Measurements from ENCODE around the gene MT3. TPM values are rescaled to one million over a fixed set of nuclear protein-coding genes. Genes with fewer than 3 reads are reported as not detected.

The MT3 gene
- 1 to 10 TPM in 1 of 4 donors, not detected in 3; 1.2 TPM for total RNA-seq

DNA sequence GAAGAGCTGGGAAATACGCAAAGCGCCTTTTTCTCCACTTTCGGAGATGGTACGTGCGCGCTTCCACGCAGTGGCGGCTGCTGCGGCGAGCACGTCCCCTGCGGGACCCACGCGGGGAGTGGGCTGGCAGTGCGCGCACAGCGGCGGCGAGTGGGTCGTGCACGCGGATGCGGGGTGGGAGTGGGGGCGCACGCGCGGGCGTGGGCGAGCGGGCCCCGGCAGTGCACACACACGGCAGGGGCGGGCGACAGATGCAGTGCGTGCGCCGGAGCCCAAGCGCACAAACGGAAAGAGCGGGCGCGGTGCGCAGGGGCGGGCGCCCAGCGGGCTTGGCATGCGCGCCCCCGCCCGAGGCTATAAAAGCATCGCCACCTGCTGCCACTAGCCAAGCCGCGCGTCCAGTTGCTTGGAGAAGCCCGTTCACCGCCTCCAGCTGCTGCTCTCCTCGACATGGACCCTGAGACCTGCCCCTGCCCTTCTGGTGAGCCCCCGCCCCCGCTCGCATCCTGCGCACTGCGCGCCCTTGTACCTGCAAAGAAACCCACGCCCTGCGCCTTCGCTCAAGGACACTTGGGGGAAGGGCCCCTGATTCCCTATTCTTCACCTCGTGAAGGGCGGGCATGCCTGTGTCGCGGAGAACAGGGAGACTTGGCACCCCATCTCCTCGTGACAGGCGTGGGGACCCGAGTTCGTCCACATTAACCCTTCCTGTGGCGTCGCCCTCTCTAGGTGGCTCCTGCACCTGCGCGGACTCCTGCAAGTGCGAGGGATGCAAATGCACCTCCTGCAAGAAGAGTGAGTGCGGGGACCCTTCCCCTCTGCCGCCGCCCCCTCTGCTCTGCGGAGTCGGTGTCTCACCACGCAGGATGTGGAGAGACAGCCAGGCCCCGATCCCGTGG is at the start of gene MT3:
MT3 (plus strand) TSS at position 388 of the 899 bp plus-strand sequence; CDS start at position 451, 63 bp downstream.
- 2 to 5% methylated on average over 63 to 73 of the region's 87 CpGs for WGBS, 2 donors
- TF ChIP-seq, protein P1, sequence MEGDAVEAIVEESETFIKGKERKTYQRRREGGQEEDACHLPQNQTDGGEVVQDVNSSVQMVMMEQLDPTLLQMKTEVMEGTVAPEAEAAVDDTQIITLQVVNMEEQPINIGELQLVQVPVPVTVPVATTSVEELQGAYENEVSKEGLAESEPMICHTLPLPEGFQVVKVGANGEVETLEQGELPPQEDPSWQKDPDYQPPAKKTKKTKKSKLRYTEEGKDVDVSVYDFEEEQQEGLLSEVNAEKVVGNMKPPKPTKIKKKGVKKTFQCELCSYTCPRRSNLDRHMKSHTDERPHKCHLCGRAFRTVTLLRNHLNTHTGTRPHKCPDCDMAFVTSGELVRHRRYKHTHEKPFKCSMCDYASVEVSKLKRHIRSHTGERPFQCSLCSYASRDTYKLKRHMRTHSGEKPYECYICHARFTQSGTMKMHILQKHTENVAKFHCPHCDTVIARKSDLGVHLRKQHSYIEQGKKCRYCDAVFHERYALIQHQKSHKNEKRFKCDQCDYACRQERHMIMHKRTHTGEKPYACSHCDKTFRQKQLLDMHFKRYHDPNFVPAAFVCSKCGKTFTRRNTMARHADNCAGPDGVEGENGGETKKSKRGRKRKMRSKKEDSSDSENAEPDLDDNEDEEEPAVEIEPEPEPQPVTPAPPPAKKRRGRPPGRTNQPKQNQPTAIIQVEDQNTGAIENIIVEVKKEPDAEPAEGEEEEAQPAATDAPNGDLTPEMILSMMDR (IDR thresholded peaks at IDR 0.05) = no peak
- TF ChIP-seq POLR2A (IDR thresholded peaks at IDR 0.05) = no peak
- peak in 1 of 2 donors; percentile 78 for DNase-seq (ENCODE audit: low spot score in 2 of 2)
- no peak within 1 kb of the TSS for H3K4me3 ChIP-seq (ENCODE audit: low read depth, poor library complexity, severe bottlenecking)
- intact Hi-C loops (cut with DNase I; ENCODE audit: low total_unique reads) = loop anchor here (10.0 kb wide), 1 partner anchor 115 kb away; no protein-coding TSS in a partner anchor

DNA sequence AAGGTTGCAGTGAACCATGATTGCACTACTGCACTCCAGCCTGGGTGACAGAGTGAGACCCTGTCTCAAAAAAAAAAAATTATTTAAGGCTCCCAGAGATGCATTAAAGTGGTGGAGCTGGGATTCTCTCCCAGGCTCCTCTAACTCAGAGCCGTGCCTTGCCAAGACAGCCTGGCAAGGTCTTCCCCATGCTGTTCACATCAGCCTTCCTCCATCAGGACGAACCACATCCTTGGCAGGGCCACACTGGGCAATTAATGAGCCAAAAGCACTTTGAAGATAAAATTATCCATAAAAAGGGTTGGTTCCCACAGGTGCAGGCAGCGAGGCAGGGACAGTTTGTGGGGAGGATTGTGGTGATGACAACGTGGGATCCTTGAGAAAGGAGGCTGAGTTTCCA is 49.7 kb upstream of the MT3 start:
- intact Hi-C loops (cut with DNase I; ENCODE audit: low total_unique reads) = no loop called here
- TF ChIP-seq, protein P1 (IDR thresholded peaks at IDR 0.05) = no peak
- TF ChIP-seq POLR2A (IDR thresholded peaks at IDR 0.05) = no peak
- H3K4me3 ChIP-seq (ENCODE audit: low read depth, poor library complexity, severe bottlenecking) = no peak overlapping the region
- 16 to 27% methylated on average over 4 of the region's 4 CpGs for WGBS, 2 donors
- DNase-seq (ENCODE audit: low spot score in 2 of 2) = no peak

DNA sequence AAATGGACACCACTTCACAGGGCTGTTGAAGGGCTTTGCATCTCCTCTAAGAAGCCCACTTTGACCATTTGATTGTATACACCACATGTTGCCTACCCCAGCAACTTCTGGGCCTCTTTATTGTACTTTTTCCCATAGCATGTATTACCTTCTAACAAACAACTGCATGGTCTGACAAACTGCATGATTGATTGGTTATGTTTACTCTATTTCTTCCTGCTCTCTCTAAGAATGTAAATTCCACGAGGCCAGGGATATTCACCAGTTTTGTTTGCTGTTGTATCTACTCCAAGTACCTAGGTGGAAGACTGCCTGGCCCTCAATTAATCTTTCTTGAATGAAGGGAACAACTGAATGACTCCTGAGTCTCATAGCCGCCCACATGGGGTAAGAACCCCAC is 47.3 kb upstream of the MT3 start:
- DNase-seq (ENCODE audit: low spot score in 2 of 2) = no peak
- TF ChIP-seq, protein P1 (IDR thresholded peaks at IDR 0.05) = no peak
- TF ChIP-seq POLR2A (IDR thresholded peaks at IDR 0.05) = no peak
- no peak overlapping the region for H3K4me3 ChIP-seq (ENCODE audit: low read depth, poor library complexity, severe bottlenecking)
- intact Hi-C loops (cut with DNase I; ENCODE audit: low total_unique reads) = no loop called here
- 26 to 56% methylated on average over 2 of the region's 2 CpGs for WGBS, 2 donors

DNA sequence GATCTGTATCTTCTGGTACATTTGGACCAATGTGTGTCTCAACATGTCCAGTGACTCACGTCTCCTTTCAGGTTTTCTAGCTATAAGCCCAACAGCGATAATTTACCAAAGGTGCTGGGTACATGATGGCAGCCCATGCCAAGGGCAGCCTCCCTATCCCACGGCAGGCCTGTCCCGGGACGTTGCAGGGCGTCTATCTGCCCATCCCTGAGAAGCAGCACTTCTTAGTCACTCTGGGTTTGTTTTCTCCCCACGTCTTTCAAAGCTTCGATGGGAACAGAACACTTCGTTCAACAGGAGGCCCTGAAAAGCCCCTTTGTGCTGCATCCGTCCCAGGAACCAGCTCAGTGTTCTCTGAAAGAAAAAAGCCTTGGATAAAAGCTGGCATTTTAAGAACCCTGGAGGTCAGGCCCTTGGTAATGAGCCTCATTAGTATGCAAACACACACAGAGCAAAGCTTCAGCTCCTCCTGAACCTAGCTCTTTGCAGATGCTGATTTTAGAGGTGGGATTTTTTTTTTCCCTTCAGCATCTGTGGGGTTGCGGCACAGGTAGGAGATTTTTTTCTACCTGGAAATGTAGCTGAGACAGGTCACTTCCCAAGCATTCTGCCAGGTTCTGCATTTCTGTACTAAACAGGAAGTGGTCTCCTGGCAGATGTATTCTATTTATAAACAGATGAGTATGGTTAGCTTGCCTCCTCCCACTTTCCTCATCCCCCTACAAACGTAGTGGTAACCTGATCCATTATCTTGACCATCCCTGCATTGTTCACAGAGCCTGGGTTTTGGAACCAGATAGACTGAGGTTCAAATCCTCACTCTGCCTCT is 42.0 kb upstream of the MT3 start:
- 21 to 29% methylated on average over 12 of the region's 12 CpGs for WGBS, 2 donors
- no peak overlapping the region for H3K4me3 ChIP-seq (ENCODE audit: low read depth, poor library complexity, severe bottlenecking)
- TF ChIP-seq, protein P1 (IDR thresholded peaks at IDR 0.05) = no peak
- TF ChIP-seq POLR2A (IDR thresholded peaks at IDR 0.05) = no peak
- intact Hi-C loops (cut with DNase I; ENCODE audit: low total_unique reads) = no loop called here
- peak in 1 of 2 donors; percentile 63 for DNase-seq (ENCODE audit: low spot score in 2 of 2)

DNA sequence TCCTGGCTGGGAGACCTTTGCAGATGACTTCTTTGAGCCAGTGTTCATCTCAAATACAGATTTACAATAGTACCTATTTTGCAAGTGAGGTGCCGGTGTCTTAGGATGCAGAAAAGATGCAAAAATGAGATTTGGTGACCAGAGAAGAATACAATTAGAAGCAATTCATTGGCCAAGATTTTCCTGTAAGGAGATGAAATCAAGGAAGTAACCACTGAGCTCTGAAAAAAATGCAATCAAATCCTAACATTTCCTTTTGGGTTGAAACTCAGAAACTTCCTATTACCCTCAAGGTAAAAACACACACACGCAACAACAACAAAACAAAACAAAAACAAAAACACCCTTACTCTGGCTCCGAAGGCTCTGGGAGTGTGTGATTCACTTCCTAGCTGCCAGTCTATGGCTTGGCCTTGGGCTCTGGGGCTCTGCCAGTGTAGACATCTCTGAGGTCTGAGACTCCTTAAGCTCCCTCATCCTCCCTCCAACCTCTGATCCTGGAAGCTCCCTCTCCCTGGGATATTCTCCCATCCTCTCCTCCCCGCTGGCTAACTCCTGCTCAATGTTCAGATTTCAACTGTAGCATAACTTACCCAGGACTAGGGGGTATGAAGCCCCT is 41.3 kb upstream of the MT3 start:
- WGBS, 2 donors = 55 to 69% methylated on average over 4 of the region's 4 CpGs
- intact Hi-C loops (cut with DNase I; ENCODE audit: low total_unique reads) = no loop called here
- H3K4me3 ChIP-seq (ENCODE audit: low read depth, poor library complexity, severe bottlenecking) = no peak overlapping the region
- TF ChIP-seq, protein P1 (IDR thresholded peaks at IDR 0.05) = no peak
- no peak for TF ChIP-seq POLR2A (IDR thresholded peaks at IDR 0.05)
- no peak for DNase-seq (ENCODE audit: low spot score in 2 of 2)

Measured in lower leg skin (tissue), 4 donors.